Vagina (tissue), 2 donors: ENCODE results near the gene IFT57. TPM values are rescaled to one million over a fixed set of nuclear protein-coding genes. Genes with fewer than 3 reads are reported as not detected.
"Not testable (repeated sequence)": the region's sequence is repeated elsewhere in the genome, so short reads cannot be mapped to it uniquely, and the experiment has no call there.

Source experiments
- DNase-seq, 2 donors: peaks; one replicate each; pipeline ENCODE4 v3.0.0-alpha.2; 2017; ENCODE audit errors: extremely low spot score in 2 of 2
- H3K27ac ChIP-seq: fragments of 200-600 bp; sonication (generic); one replicate; pipeline ENCODE4 v1.5.1; 2019
- H3K27me3 ChIP-seq: fragments of 200-600 bp; sonication (generic); one replicate; pipeline ENCODE4 v1.5.1; 2019
- H3K36me3 ChIP-seq, 2 donors: fragments of 200-600 bp; sonication (generic); one replicate each; pipeline ENCODE4 v1.5.1; 2017 to 2019
- H3K4me1 ChIP-seq: fragments of 200-600 bp; sonication (generic); one replicate; pipeline ENCODE4 v1.5.1; 2019
- H3K4me3 ChIP-seq, 2 donors: fragments of 200-600 bp; sonication (generic); 1 replicate in 1 of 2; 2 replicates in 1 of 2; pipeline ENCODE4 v1.5.1; 2016 to 2019
- H3K9me3 ChIP-seq: fragments of 200-600 bp; sonication (generic); one replicate; pipeline ENCODE4 v1.5.1; 2019
- CTCF ChIP-seq, 3 experiments: fragments of 450-650 bp in 2 of 3; fragments of 200-600 bp in 1 of 3; sonication (generic) in 1 of 3; IDR thresholded peaks; one replicate each; pipeline ENCODE4 v1.5.1; 2017 to 2019; ENCODE audit warnings: antibody characterized with exemption in 3 of 3, mild to moderate bottlenecking in 2 of 3, moderate library complexity in 2 of 3
- POLR2A ChIP-seq, 2 donors: fragments of 450-650 bp; IDR thresholded peaks; one replicate each; pipeline ENCODE4 v1.6.1; 2017; ENCODE audit warnings: antibody characterized with exemption in 2 of 2, mild to moderate bottlenecking in 2 of 2, moderate library complexity in 2 of 2
- POLR2AphosphoS5 ChIP-seq, 2 donors: sonication (generic); formaldehyde crosslinking; IDR thresholded peaks; one replicate each; pipeline ENCODE4 v1.9.0; 2017; ENCODE audit warnings: antibody characterized with exemption in 2 of 2, mild to moderate bottlenecking in 2 of 2, low read depth in 1 of 2; ENCODE audit not compliant: insufficient read depth in 1 of 2
- intact Hi-C: fragments of 100-400 bp; cut with DNase I; formaldehyde crosslinking; loops from one replicate; pipeline ENCODE4 v1.15.1; 2023
- total RNA-seq: library from RNA; depleted of rRNA; stranded (reverse); fragments of >200 nt; gene quantifications from one replicate; pipeline ENCODE4 v1.2.3, GENCODE V29; 2016

Gene IFT57
- 44.9 TPM for total RNA-seq

GRCh38 chr3:108221911-108222852, at the start of gene IFT57:
Gene IFT57 (minus strand): TSS chr3:108222424. CDS start chr3:108222322, 102 bp downstream.
- H3K4me3 ChIP-seq, result peak within 1 kb of the TSS; percentile 71 to 94
- TF ChIP-seq CTCF (IDR thresholded peaks at IDR 0.05) (no peak), POLR2A (IDR thresholded peaks at IDR 0.05) (peak in 1 of 2 donors; percentile 44), POLR2AphosphoS5 (IDR thresholded peaks at IDR 0.05; ENCODE audit: insufficient read depth in 1 of 2, low read depth in 1 of 2) (peak; percentile 79 to 92)
- DNase-seq, result peak; percentile 98 to 99
- no peaks in the 10 kb centered on the region for H3K9me3 ChIP-seq
- H3K4me1 ChIP-seq, result peaks cover 51% of the 10 kb centered on the region
- no peaks in the 10 kb centered on the region for H3K27me3 ChIP-seq
- H3K36me3 ChIP-seq, result no peaks in the 10 kb centered on the region
- intact Hi-C loops, result loop anchor here (10.0 kb wide), 2 partner anchors 137 to 977 kb away; no protein-coding TSS in a partner anchor
- peak within 1 kb of the TSS; percentile 81 for H3K27ac ChIP-seq

GRCh38 chr3:108271626-108272025, 49.4 kb upstream of the IFT57 start:
- H3K4me1 ChIP-seq, result peaks cover 4% of the 10 kb centered on the region
- H3K9me3 ChIP-seq, result no peaks in the 10 kb centered on the region
- intact Hi-C loops, result no loop called here
- no peak for DNase-seq
- TF ChIP-seq POLR2AphosphoS5 (IDR thresholded peaks at IDR 0.05; ENCODE audit: insufficient read depth in 1 of 2, low read depth in 1 of 2), result no peak
- no peak for TF ChIP-seq CTCF (IDR thresholded peaks at IDR 0.05)
- TF ChIP-seq POLR2A (IDR thresholded peaks at IDR 0.05), result no peak
- no peak overlapping the region for H3K4me3 ChIP-seq
- H3K27ac ChIP-seq, result no peak overlapping the region
- no peaks in the 10 kb centered on the region for H3K36me3 ChIP-seq
- H3K27me3 ChIP-seq, result no peaks in the 10 kb centered on the region

GRCh38 chr3:108268235-108268634, 46.0 kb upstream of the IFT57 start:
- intact Hi-C loops, DNase-seq, H3K27ac ChIP-seq, H3K9me3 ChIP-seq, H3K27me3 ChIP-seq, H3K4me3 ChIP-seq, H3K4me1 ChIP-seq, H3K36me3 ChIP-seq: not testable (repeated sequence)

GRCh38 chr3:108264534-108265298, 42.5 kb upstream of the IFT57 start:
- H3K4me3 ChIP-seq, H3K27me3 ChIP-seq, intact Hi-C loops, H3K4me1 ChIP-seq, H3K9me3 ChIP-seq, H3K27ac ChIP-seq, DNase-seq, H3K36me3 ChIP-seq: not testable (repeated sequence)

- H3K36me3 ChIP-seq, result no peaks in the 10 kb centered on the region
- no peak for TF ChIP-seq CTCF (IDR thresholded peaks at IDR 0.05)
- no peak for TF ChIP-seq POLR2AphosphoS5 (IDR thresholded peaks at IDR 0.05; ENCODE audit: insufficient read depth in 1 of 2, low read depth in 1 of 2)
- no peak for TF ChIP-seq POLR2A (IDR thresholded peaks at IDR 0.05)
- no peak for DNase-seq
- intact Hi-C loops, result no loop called here
- H3K4me1 ChIP-seq, result no peaks in the 10 kb centered on the region
- no peak overlapping the region for H3K27ac ChIP-seq
- H3K4me3 ChIP-seq, result no peak overlapping the region
- H3K9me3 ChIP-seq, result no peaks in the 10 kb centered on the region
- no peaks in the 10 kb centered on the region for H3K27me3 ChIP-seq
These were observed 32.9 kb upstream of the IFT57 start for GRCh38 chr3:108255131-108255530.
